ENCODE data around the gene METTL26. TPM values are rescaled to one million over a fixed set of nuclear protein-coding genes. Genes with fewer than 3 reads are reported as not detected.

METTL26 gene
- total RNA-seq, 1 donor from 2014 or later, result 79.2 TPM

DNA sequence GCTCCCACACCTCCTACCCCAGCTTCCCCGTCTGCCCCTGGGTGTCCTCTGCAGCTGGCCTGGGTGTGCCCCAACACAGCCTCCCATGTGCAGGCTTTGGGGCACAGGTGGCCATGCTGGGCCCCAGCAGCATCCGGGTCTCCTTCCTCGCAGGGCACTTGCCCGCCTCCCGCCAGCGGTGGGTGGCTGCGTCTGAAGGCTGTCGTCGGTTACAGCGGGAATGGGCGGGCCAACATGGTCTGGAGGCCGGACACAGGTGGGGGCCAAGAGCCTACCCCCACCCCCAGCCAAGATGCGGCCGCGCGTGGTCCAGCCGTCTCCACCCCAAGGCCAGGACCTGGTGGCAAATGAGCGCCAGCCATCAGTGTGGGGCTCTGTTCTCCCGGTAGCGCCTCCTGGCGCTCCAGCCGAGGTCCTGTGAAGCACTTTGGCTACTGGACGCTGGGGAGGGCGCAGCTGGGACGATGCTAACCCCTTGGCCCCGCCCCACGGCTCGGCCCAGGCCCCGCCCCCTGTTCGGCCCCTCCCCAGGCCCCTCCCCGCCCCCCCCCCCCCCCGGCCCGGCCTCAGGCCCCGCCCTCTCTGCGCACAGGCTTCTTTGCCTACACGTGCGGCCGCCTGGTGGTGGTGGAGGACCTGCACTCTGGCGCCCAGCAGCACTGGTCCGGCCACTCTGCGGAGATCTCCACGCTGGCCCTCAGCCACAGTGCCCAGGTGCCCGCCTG is 24.5 kb upstream of the METTL26 start:
- intact Hi-C loops (cut with micrococcal nuclease), result loop anchor here (1.0 to 10.0 kb wide), 4 partner anchors 19 to 276 kb away; partner anchors contain the start of gene PGAP6

DNA sequence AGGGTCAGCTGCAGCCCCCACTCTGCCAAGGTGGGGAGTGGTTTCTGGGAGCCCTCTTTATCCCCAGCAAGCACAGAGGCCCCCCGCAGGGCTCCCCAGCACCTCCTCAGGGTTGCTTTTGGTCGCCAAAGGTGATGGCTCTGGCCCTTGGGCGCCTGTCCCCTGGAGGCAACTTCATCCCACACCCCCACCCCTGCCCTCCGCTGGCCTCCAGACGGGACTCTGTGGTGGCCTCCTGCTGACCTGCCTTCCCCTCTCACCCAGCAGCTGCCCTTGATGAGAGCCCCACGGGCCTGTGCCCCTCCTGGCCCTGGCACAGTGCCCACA is 24.0 kb upstream of the METTL26 start:
- intact Hi-C loops (cut with micrococcal nuclease), result loop anchor here (1.0 to 10.0 kb wide), 4 partner anchors 19 to 275 kb away; partner anchors contain the start of gene PGAP6

DNA sequence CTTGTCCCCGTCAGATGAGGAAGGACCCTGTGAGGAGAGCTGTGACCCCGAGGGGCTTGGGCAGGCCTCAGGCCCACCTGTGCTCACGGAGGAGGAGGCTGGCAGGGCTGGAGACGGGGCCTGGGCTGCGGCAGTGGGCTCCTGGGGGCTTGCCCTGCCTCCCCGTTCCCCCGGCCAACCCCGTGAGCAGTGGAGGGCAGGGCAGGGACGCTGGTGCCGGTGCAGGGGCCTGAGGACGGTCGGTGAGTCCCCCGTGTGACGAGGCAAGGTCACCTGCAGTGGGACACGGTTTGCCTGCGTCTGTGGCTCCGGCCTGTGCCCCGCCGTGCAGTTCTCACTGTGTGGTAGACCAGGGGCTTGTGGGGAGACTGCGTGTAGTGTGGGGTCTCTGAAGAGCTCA is 23.5 kb upstream of the METTL26 start:
- intact Hi-C loops (cut with micrococcal nuclease), result loop anchor here (1.0 to 10.0 kb wide), 4 partner anchors 20 to 275 kb away; partner anchors contain the start of gene PGAP6

DNA sequence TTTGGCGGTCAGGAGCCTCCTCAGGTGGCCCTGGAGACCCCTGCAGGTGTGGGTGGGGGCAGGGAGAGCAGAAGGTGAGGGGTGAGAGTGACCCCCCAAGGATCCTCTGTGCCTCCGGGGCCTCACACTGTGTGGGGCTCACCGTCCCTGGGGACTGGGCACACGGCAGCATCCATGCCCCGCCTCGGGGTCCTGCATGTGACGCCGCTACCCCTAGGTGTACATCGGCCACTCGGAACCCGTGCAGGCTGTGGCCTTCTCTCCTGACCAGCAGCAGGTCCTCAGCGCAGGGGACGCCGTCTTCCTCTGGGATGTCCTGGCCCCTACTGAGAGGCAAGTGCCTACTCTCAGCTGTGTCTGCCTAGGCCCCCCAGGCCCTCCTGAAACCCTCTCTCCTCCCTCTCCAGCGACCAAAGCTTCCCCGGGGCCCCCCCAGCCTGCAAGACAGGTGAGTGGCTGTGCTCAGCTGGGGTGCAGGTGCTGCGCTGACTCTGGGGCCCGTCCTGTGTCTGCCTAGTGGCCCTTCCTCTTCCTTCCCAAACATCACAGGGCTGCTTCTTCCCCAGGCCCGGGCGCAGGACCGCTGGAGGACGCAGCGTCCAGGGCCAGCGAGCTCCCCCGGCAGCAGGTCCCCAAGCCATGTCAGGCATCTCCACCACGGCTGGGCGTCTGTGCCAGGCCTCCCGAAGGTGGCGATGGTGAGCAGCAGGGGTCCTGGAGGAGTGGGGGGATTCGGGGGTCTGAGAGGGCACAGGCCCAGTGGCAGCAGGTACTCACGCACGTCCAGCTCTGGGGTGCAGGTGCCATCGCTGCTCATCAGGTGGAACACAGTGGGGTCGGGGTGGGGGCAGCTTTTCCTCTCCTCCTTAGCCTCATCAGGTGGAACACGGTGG is 22.8 kb upstream of the METTL26 start:
- intact Hi-C loops (cut with micrococcal nuclease), result no loop called here

DNA sequence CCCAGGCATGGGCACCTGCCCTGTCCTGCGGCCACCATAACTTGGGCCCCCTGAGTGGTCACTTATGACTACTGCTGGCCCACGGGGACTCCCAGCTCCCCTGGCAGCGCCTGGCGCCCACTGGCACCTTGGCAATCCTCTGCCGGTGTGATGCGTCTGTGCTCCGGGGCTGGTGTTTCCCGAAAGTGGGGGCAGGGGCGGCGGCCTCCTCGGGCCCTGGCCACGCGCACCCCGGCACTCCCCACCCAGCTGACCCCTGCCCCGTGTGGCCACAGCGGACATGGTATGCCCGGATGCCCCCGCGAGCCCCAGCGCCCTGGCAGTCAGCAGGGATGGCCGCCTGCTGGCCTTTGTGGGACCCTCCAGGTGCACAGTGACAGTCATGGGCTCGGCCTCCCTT is 21.4 kb upstream of the METTL26 start:
- intact Hi-C loops (cut with micrococcal nuclease), result no loop called here

DNA sequence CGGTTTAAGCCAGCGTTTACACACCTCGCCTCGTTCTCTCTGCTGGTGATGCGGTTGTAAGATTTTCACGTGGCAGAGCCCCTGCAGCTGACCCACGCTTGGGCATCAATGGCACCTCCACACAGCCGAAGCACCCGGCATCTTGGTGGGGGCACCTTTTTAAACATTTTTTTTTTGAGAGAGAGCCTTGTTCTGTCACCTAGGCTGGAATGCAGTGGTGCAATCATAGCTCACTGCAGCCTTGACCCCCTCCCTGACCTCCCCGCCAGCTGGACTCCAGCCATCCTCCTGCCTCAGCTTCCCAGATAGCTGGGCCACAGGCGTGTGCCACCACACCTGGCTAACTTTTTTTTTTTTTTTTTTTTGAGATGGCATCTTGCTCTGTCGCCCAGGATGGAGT is 17.9 kb upstream of the METTL26 start:
- intact Hi-C loops (cut with micrococcal nuclease), result no loop called here

DNA sequence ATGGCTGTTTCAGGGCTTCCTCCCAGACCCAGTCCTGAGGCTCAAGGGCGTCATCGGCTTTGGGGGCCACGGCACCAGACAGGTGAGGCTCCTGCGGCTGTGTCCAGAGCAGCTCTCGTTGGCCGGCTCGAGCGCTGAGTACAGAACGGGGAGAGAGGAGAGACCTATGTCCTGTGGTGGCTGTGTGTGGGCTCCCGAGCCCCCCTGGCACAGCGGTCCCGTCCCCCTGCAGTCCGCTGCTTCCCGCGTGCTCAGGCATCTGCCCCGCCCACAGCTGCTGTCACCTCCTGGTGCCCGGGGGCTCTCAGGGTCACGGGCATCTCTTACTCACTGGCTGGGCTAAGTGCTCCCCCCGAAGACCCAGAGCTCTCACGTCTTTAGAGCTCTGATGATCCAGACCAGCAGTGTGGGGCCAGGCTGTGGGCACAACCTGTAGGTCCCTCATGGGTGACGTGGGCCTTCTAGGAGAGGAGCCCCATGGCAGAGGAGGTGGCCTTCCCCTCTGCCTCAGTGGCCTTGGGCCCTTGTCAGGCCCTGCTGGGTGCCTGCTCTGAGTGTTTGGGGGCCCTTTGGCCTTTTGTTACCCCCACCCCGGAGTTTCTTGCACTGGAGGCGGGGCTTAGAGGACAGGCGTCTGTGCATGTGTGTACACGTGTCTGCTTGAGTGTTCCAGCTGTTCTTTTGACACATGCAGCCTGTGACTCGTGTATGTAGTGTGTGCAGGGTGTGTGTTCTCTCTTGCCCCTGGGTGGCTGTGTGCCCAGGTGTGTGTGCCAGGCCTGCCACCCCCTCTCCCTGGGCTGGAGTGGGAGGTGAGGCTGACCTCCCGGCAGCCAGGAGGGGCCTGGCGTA is 16.6 kb upstream of the METTL26 start:
- intact Hi-C loops (cut with micrococcal nuclease), result no loop called here

DNA sequence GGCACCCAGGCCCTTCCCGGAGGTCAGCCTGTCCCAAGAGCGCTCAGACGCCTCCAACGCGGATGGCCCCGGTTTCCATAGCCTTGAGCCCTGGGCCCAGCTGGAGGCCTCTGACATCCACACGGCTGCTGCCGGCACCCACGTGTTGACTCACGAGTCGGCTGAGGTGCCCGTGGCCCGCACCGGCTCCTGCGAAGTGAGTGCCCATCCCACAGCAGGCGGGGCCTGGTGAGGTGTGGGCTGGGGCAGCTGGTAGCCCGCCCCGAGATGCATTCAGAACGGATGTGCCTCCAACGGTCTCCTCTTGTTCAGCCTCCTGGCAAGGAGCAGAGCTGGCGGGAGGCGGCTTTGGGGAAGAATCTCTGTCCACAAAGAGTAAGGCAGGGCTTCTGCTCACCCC is 15.7 kb upstream of the METTL26 start:
- intact Hi-C loops (cut with micrococcal nuclease), result no loop called here

DNA sequence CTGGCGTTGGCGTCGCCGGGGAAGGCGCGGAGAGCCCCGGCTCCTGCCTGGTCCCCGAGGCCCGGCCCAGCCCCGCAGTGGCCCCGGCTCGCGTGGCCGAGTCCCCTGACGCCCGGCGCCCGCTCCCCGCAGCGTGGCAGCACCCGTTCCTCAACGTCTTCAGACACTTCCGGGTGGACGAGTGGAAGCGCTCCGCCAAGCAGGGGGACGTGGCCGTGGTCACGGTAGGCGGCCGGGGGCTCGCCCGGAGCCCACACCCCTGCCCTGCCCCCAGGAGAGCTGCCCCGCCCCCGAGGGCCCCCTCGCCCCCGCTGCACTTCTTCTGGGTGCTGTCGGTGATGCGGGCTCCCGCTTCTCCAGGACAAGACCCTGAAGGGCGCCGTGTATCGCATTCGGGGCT is 13.5 kb upstream of the METTL26 start:
- intact Hi-C loops (cut with micrococcal nuclease), result loop anchor here (1.0 kb wide), 5 partner anchors 8 to 35 kb away; partner anchors contain the start of genes JMJD8, MCRIP2, METTL26 and RHOT2

DNA sequence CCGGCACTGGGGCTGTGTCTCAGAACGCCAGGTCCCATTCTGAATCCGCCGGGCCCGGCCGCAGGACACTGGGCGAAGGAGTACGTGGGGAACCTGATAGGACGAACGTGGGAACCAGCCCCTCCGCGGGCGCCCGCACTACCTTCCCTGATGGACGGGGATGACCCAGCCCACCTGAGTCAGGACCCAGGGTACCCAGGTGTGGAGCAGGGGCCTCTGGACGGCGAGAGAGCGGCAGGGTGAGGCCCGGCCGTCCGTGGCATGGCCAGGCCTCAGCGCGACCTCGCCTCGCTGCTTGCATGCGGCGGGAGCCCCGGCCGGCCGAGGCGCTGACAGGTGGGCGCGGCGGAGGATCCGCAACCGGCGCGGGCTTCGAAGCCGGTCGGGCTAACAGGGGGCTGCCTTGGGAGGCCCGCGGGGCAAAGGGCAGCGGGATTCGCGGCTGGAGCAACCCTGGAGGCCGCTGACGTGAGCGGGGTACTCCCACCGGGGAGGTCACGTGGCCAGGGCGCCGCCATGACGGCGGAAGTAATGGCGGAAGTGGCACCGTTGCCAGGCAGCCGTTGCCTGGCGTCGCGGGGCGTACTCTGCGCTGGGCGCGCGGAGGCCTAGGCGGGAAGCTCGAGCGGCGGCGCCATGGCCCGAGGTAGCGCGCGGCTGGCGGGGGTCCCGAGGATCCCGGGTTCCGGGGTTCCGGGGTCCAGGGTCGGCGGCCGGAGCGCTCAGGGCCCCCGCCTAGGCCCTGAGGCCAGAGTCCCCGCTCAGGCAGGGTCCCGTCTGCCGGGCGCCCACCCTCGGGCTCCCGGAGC is 12.9 kb upstream of the METTL26 start, which contains the start of gene WDR90:
TSS of gene WDR90 (plus strand) at position 585 of the 809 bp plus-strand sequence. CDS start at position 637, 52 bp downstream.
- intact Hi-C loops (cut with micrococcal nuclease), result loop anchor here (1.0 kb wide), 5 partner anchors 8 to 35 kb away; partner anchors contain the start of genes JMJD8, MCRIP2, METTL26 and RHOT2

DNA sequence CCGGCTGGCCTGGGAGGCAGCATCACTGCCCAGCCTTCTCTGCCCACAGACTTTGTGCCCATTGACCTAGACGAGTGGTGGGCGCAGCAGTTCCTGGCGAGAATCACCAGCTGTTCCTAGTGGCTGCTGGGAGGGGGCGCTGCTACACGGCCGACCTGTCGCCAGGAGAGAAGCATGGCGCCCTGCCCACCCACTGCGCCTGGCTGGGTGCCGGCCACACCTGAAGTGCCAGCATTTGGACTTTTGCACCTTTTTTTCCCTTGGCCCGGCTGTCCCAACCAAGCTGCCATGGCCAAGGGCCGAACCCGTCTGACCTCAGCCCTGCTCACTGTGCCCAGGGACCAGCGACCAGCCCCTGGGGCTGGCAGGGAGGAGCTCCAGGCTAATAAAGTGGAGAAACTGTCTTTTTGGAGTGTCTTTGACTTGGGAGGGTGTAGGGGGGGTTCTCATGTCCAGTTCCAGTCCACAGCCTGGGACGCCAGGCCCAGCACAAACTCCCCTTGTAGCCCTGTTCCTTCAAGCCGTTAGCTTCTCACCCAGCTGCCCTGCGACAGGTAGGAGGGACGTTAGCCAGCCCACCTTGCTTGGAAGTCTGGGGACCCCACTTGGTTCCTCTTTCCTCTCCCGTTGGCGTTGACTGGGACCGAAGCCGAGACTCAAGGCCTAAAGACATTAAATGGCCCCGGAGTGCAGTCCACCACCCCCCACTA is 12.1 kb upstream of the METTL26 start:
- intact Hi-C loops (cut with micrococcal nuclease), result no loop called here

DNA sequence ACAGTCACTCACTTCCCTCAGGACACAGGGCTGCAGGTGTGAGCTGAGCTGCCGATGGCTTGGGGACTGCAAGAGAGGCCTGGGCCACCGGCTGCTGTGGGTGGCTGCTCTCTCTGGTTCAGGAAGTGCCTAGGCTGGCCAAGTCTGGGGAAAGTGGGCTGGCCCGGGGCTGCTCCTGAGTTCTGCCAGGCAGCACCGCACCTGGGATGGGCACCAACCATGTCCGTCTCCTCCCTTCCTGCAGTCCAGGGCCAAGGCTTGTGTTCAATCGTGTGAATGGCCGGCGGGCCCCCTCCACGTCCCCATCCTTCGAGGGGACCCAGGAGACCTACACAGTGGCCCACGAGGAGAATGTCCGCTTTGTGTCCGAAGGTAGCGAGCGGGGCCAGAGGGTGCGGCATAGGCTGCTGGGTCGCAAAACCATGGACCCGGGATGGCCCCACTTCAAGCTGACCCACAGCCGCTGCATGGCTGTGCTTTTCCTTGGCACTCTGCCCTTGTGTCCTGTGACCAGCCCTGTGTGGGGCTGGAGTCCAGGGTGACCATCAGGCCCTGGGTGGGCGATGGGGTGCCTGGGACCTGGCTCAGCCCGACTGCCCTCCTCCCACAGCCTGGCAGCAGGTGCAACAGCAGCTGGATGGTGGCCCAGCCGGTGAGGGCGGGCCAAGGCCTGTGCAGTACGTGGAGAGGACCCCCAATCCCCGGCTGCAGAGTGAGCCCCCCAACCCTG is 11.2 kb upstream of the METTL26 start:
- intact Hi-C loops (cut with micrococcal nuclease), result no loop called here

DNA sequence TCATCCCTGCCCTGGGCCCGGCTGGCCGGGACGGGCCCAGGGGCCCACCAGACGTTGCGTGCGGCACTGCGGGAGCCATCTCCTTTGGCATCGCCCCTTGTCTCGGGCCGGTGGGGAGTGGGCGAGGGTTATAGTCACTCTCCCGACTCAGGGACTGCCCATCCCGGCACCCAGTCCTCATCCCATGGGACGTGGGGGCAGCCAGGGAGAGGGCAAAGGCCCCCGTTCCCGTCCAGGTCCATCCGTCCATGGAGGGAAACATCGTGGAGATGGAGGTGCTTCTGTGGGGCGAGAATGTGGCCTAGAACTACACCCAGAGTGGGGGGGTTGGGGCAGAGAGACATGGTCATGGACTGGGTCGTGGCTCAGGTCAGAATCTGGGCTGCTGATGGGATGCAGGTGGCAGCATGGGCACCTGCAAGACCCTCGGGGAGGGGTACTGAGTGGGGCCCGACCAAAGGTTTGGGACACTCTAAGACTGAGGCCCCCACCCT is 10.6 kb upstream of the METTL26 start:
- intact Hi-C loops (cut with micrococcal nuclease), result no loop called here

DNA sequence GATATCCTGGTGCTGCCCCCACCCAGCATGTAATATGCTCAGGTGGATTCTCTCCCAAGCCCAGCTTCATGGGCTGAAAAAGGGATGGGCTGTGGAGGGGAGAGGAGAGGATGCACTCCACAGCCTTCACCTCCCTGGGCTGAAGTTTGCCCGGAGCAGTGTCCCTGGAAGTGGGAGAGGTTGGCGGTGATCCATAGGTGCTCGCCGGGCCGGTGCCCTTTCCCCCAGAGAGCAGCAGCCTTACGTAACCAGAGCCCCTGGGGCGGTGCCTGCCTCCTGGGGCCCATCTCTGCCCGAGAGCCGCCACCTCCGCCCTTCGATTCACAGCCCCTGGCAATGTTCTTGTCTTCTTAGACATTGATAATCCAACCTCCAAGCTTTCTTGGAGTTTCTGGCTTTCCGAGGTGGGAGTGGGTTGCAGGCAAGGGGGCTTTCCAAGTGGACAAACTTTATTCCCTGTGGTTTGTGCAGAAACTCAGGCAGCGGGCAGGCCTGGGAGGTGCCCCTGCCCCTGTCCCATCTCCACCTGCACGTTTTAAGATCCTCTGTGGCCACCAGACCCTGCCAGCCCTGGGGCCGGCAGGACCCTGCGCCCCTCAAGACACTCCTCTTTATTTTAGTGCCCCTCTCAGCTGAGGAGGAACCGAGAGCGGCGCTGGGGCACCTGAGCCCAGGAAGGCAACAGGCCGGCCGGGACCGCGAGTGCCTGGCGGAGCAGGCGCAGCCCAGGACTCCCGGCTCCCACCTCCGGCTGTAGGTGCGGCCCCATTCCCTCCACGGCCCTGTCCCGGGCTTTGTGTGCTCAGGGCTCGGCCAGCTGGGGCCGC is 10.0 kb upstream of the METTL26 start:
- intact Hi-C loops (cut with micrococcal nuclease), result no loop called here

DNA sequence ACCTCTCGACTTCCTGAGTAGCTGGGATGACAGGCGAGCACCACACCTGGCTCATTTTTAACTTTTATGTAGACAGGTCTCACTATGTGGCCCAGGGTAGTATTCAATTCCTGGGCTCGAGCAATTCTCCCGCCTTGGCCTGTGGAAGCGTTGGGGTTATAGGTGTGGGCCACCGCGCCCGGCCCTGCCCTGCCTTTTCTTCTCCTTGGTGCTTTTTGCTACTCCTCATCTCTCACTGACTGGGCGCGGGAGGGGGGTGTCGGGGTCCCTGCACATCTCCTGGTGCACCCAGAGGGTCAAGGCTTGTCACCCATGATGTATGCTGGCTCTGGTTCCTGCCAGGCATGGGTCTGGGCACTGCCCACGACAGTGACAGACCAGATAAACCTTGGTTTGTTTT is 8.5 kb upstream of the METTL26 start:
- intact Hi-C loops (cut with micrococcal nuclease), result loop anchor here (5.0 kb wide), 1 partner anchor 1298 kb away; the partner anchor contains the start of gene MSRB1

DNA sequence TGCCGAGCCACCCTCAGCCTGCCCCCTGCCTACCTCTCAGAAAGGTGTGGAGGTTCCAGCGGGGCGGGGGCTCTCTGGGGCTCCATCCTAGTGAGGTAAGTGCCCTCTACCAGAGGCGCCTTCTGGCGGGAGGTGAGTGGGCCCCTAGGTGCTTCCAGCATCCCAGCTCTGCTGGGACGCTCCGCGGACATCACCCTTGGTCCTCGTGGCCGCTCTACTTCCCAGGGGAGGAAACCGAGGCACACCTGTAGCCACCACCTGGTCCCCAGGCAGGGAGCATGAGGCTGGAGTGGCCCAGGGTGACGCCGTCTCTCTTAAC is 6.9 kb upstream of the METTL26 start:
- intact Hi-C loops (cut with micrococcal nuclease), result loop anchor here (5.0 kb wide), 1 partner anchor 1299 kb away; the partner anchor contains the start of gene MSRB1

DNA sequence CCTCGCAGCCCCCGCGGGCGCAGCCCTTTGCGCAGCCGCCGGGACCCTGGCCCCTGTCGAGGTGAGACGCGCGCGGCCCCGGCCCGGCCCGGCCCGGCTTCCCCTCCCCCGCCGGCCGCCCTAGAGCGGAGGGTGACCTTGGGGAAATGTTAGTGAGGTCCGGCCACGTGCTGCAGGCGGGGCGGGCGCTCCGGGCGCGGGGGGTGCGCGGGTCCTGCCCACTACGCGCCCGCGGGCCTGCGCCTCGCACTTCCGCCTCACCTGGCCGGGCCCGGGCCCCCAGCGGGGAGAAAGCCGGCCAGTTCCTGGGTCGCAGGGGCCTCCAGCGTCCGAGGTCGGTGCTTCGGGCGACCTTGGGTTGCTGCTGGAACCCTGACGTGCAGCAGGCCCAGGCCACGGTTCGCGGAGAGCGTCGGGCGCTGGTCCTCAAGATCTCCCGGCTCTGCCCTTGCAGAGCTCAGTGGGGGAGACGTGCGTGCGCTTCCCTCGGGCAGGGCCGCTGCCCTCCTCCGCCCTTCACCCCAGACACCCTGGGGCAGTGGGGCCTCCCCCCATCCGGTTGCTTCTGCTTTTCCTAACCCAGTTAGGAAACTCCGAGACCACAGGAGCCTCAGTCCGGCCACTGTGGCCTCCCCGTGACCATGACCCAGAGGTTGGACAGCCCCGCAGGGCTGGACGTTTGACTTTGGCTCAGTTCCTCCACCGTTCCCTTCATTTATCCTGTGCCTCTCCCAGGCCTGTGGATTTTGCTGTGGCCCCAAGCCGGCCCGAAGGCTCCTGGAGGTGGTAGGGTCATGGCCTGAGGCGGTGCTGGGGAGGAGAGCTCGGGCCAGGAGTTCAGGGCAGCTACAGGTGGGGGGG is 6.3 kb upstream of the METTL26 start:
- intact Hi-C loops (cut with micrococcal nuclease), result loop anchor here (5.0 kb wide), 1 partner anchor 1300 kb away; the partner anchor contains the start of gene MSRB1

Measured in T-helper 1 cell treated with Interleukin-12 subunit alpha and Interleukin-12 subunit beta and Interleukin-4 antibody, amounts not matched to agents 30 ng/mL and 1 ng/mL, for 36 hours (primary cell).